B cell (primary cell): Measurements from ENCODE around the gene DPY19L1.
"Not testable (repeated sequence)": the region's sequence is repeated elsewhere in the genome, so short reads cannot be mapped to it uniquely, and the experiment has no call there.

Experiments used
- EZH2 ChIP-seq: IDR thresholded peaks from 2 replicates; pipeline ENCODE4 v1.6.1; 2012; ENCODE audit warnings: borderline replicate concordance, low read depth, mild to moderate bottlenecking, moderate library complexity, low read length; ENCODE audit not compliant: insufficient read depth, poor library complexity, severe bottlenecking
- TF ChIP-seq, protein P1 (sequence below): fragments of 200-600 bp; IDR thresholded peaks from one replicate; pipeline ENCODE4 v1.8.0; 2022; ENCODE audit warnings: antibody characterized with exemption, mild to moderate bottlenecking

GRCh38 chr7:34945894-34946477 is 91.3 kb downstream of the DPY19L1 start:
- TF ChIP-seq, protein P1, sequence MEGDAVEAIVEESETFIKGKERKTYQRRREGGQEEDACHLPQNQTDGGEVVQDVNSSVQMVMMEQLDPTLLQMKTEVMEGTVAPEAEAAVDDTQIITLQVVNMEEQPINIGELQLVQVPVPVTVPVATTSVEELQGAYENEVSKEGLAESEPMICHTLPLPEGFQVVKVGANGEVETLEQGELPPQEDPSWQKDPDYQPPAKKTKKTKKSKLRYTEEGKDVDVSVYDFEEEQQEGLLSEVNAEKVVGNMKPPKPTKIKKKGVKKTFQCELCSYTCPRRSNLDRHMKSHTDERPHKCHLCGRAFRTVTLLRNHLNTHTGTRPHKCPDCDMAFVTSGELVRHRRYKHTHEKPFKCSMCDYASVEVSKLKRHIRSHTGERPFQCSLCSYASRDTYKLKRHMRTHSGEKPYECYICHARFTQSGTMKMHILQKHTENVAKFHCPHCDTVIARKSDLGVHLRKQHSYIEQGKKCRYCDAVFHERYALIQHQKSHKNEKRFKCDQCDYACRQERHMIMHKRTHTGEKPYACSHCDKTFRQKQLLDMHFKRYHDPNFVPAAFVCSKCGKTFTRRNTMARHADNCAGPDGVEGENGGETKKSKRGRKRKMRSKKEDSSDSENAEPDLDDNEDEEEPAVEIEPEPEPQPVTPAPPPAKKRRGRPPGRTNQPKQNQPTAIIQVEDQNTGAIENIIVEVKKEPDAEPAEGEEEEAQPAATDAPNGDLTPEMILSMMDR, result not testable (repeated sequence)
- TF ChIP-seq EZH2, result not testable (repeated sequence)
